Fibroblast of lung (primary cell): Measurements from ENCODE around the gene MS4A15. TPM values are rescaled to one million over a fixed set of nuclear protein-coding genes. Genes with fewer than 3 reads are reported as not detected.

Experiments
- DNase-seq, 2 donors: peaks; one replicate each; pipeline versions ENCODE4 v3.0.0 to v3.0.0-alpha.2; 2010; ENCODE audit warnings: low read depth in 2 of 2
- H2AFZ ChIP-seq: 2 replicates; pipeline ENCODE4 v1.5.1; 2012; ENCODE audit warnings: low read length, control low read depth, inconsistent platforms
- H3K27ac ChIP-seq: 2 replicates; pipeline ENCODE4 v1.5.1; 2011; ENCODE audit warnings: low read length, control low read depth; ENCODE audit not compliant: insufficient read depth
- H3K27me3 ChIP-seq: 2 replicates; pipeline ENCODE4 v1.5.1; 2011; ENCODE audit warnings: mild to moderate bottlenecking, low read length; ENCODE audit not compliant: control insufficient read depth, insufficient read depth
- H3K36me3 ChIP-seq: 2 replicates; pipeline ENCODE4 v1.5.1; 2011; ENCODE audit warnings: low read length; ENCODE audit not compliant: control insufficient read depth, insufficient read depth
- H3K4me1 ChIP-seq: 2 replicates; pipeline ENCODE4 v1.5.1; 2011; ENCODE audit warnings: low read length; ENCODE audit not compliant: control insufficient read depth, insufficient read depth; ENCODE audit errors: extremely low read depth
- H3K4me2 ChIP-seq: 2 replicates; pipeline ENCODE4 v1.5.1; 2011; ENCODE audit warnings: low read length, control low read depth; ENCODE audit not compliant: insufficient read depth; ENCODE audit errors: extremely low read depth
- H3K4me3 ChIP-seq, 4 experiments: fragments of 200-600 bp in 1 of 4; sonication (generic) in 1 of 4; replicated peaks in 1 of 4; 2 replicates each; pipeline ENCODE4 v1.5.1; 2011 to 2016; ENCODE audit warnings: low read length in 4 of 4, low read depth in 3 of 4, mild to moderate bottlenecking in 3 of 4, control low read depth in 2 of 4, inconsistent platforms in 1 of 4, mixed read lengths in 1 of 4; ENCODE audit not compliant: insufficient read depth in 1 of 4; ENCODE audit errors: control extremely low read depth in 1 of 4
- H3K79me2 ChIP-seq: 2 replicates; pipeline ENCODE4 v1.5.1; 2012; ENCODE audit warnings: mild to moderate bottlenecking, low read length, inconsistent platforms; ENCODE audit not compliant: control insufficient read depth, insufficient read depth
- H3K9ac ChIP-seq: 2 replicates; pipeline ENCODE4 v1.5.1; 2011; ENCODE audit warnings: mild to moderate bottlenecking, low read length, control low read depth; ENCODE audit not compliant: insufficient read depth
- H3K9me3 ChIP-seq: 2 replicates; pipeline ENCODE4 v1.5.1; 2012; ENCODE audit warnings: low read depth, low read length; ENCODE audit not compliant: control insufficient read depth, insufficient read depth
- H4K20me1 ChIP-seq: 2 replicates; pipeline ENCODE4 v1.5.1; 2011; ENCODE audit warnings: low read length; ENCODE audit not compliant: control insufficient read depth, insufficient read depth; ENCODE audit errors: extremely low read depth
- EZH2 ChIP-seq: IDR thresholded peaks from 2 replicates; pipeline ENCODE4 v1.5.1; 2012; ENCODE audit warnings: low read length, control low read depth, mild to moderate bottlenecking; ENCODE audit errors: missing control alignments
- polyA plus RNA-seq, 2 donors: library from polyadenylated mRNA; depleted of rRNA in 1 of 2; stranded (reverse) in 1 of 2; unstranded in 1 of 2; fragments of >200 nt; gene quantifications; 2 replicates each; pipeline ENCODE4 v1.2.1, GENCODE V29; 2011 to 2012; ENCODE audit warnings: missing spikeins in 1 of 2
- total RNA-seq: library from RNA; depleted of rRNA; stranded (reverse); fragments of >200 nt; gene quantifications from 2 replicates; pipeline ENCODE4 v1.2.1, GENCODE V29; 2014
- TF ChIP-seq, protein P1 (sequence below), 2 donors: IDR thresholded peaks in 1 of 2; conservative IDR thresholded peaks in 1 of 2; 1 replicate in 1 of 2; 2 replicates in 1 of 2; pipeline ENCODE4 v1.5.1; 2011 to 2012; ENCODE audit warnings: low read length in 2 of 2, control low read depth in 1 of 2, inconsistent platforms in 1 of 2, low read depth in 1 of 2, mild to moderate bottlenecking in 1 of 2

The MS4A15 gene
- total and polyA plus RNA-seq, 2 donors (not counting 1 experiment from before 2014, with no cell fraction given), result not detected

DNA sequence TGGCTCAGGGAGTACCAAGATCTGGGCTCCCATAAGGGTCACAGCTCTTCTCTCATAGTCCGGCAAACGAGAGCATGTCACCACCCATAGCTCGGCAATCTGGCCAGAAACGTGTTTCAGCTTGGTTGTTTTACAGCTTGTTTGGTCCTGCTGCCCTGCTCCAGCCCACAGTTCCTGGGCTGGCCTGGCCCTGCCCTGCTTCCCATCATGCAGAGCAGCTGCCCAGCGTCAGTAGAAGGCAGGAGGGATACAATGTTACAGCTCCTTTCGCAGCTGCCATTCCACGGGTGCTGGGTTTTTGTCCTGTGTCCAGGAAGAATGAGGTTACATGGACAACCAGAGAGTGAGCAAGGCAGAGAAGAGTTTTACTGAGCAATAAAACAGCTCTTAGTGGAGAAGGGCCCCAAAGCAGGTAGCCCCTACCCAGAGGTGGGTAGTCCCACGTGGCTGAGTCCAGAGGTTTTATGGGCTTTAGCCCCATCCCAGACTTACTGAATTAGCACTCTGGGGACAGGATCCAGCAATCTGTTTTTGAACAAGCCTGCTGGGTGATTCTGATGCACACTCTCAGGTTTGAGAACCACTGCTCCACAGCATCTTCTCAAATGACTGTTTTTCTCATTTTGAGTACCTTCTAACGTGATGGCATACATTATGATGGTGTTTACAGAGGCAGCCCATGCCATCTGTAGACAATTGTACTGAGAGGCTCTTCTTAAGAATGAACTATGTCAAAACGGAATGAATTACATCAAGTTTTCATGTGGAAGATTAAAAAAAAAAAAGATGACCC, 37.9 kb upstream of the MS4A15 start:
- H3K27ac ChIP-seq, result no peak overlapping the region
- no peaks in the 10 kb centered on the region for H3K27me3 ChIP-seq
- no peaks in the 10 kb centered on the region for H3K79me2 ChIP-seq
- no peaks in the 10 kb centered on the region for H3K9me3 ChIP-seq
- H3K9ac ChIP-seq, result no peak overlapping the region
- H4K20me1 ChIP-seq, result no peaks in the 10 kb centered on the region
- H3K4me1 ChIP-seq, result no peaks in the 10 kb centered on the region
- no peak overlapping the region for H3K4me2 ChIP-seq
- H2AFZ ChIP-seq, result no peak overlapping the region
- TF ChIP-seq EZH2, result no peak
- TF ChIP-seq, protein P1, sequence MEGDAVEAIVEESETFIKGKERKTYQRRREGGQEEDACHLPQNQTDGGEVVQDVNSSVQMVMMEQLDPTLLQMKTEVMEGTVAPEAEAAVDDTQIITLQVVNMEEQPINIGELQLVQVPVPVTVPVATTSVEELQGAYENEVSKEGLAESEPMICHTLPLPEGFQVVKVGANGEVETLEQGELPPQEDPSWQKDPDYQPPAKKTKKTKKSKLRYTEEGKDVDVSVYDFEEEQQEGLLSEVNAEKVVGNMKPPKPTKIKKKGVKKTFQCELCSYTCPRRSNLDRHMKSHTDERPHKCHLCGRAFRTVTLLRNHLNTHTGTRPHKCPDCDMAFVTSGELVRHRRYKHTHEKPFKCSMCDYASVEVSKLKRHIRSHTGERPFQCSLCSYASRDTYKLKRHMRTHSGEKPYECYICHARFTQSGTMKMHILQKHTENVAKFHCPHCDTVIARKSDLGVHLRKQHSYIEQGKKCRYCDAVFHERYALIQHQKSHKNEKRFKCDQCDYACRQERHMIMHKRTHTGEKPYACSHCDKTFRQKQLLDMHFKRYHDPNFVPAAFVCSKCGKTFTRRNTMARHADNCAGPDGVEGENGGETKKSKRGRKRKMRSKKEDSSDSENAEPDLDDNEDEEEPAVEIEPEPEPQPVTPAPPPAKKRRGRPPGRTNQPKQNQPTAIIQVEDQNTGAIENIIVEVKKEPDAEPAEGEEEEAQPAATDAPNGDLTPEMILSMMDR (conservative IDR thresholded peaks at IDR 0.05 in 1 of 2, IDR thresholded peaks at IDR 0.05 in 1 of 2; ENCODE audit: low read depth in 1 of 2, low read length in 2 of 2), result no peak
- no peak overlapping the region for H3K4me3 ChIP-seq
- H3K36me3 ChIP-seq, result no peaks in the 10 kb centered on the region
- no peak for DNase-seq

DNA sequence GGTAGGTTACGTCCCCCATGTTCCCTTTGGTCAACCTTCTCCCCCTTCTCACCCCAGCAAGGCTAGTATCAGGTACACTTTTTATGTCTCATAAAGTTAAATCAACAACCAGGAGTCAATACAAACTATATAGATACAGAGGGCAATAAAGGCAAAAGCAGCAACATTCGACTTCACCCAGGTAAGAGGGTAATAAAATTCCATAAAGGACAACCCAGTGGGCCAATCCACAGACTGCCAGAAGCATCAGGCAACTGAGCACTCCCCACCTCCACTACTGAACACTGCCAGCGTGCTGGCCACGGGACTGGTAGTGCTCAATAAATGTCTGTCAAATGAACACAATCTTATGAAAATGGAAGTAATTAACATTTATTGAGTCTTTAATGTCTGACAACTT, 37.3 kb upstream of the MS4A15 start:
- Histone ChIP-seq H2AFZ (no peak overlapping the region), H3K79me2 (no peaks in the 10 kb centered on the region), H3K36me3 (no peaks in the 10 kb centered on the region), H4K20me1 (no peaks in the 10 kb centered on the region), H3K9me3 (no peaks in the 10 kb centered on the region), H3K4me1 (no peaks in the 10 kb centered on the region), H3K4me3 (no peak overlapping the region), H3K27me3 (no peaks in the 10 kb centered on the region), H3K27ac (no peak overlapping the region), H3K9ac (no peak overlapping the region), H3K4me2 (no peak overlapping the region)
- TF ChIP-seq, protein P1 (conservative IDR thresholded peaks at IDR 0.05 in 1 of 2, IDR thresholded peaks at IDR 0.05 in 1 of 2; ENCODE audit: low read depth in 1 of 2, low read length in 2 of 2), result no peak
- TF ChIP-seq EZH2, result no peak
- DNase-seq, result no peak

DNA sequence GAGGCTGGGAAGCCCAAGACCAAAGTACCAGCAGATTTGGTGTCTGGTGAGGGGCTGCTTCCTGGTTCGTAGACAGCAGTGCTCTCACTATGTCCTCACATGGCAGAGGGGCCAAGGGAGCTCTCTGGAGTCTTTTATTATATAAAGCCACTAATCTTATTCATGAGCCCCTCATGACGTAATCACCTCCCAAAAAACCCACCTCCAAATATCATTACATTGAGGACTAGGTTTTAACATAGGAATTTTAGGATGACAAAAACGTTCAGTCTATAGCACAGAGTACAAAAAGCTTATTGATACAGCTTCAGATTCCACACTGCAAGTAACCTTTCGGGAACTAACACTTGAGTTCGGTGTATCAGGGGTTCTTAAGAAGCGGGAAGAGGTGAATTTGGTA, 36.2 kb upstream of the MS4A15 start:
- TF ChIP-seq, protein P1 (conservative IDR thresholded peaks at IDR 0.05 in 1 of 2, IDR thresholded peaks at IDR 0.05 in 1 of 2; ENCODE audit: low read depth in 1 of 2, low read length in 2 of 2), result no peak
- TF ChIP-seq EZH2, result no peak
- no peak overlapping the region for H3K27ac ChIP-seq
- H3K4me1 ChIP-seq, result no peaks in the 10 kb centered on the region
- no peaks in the 10 kb centered on the region for H3K36me3 ChIP-seq
- no peak for DNase-seq
- no peaks in the 10 kb centered on the region for H3K27me3 ChIP-seq
- H2AFZ ChIP-seq, result no peak overlapping the region
- H3K4me3 ChIP-seq, result no peak overlapping the region
- no peaks in the 10 kb centered on the region for H3K79me2 ChIP-seq
- H3K9me3 ChIP-seq, result no peaks in the 10 kb centered on the region
- H4K20me1 ChIP-seq, result no peaks in the 10 kb centered on the region
- H3K9ac ChIP-seq, result no peak overlapping the region
- no peak overlapping the region for H3K4me2 ChIP-seq
